ENCODE measurements around the gene PIP.
"Not testable (repeated sequence)": the region's sequence is repeated elsewhere in the genome, so short reads cannot be mapped to it uniquely, and the experiment has no call there.

The PIP gene, protein sequence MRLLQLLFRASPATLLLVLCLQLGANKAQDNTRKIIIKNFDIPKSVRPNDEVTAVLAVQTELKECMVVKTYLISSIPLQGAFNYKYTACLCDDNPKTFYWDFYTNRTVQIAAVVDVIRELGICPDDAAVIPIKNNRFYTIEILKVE

DNA sequence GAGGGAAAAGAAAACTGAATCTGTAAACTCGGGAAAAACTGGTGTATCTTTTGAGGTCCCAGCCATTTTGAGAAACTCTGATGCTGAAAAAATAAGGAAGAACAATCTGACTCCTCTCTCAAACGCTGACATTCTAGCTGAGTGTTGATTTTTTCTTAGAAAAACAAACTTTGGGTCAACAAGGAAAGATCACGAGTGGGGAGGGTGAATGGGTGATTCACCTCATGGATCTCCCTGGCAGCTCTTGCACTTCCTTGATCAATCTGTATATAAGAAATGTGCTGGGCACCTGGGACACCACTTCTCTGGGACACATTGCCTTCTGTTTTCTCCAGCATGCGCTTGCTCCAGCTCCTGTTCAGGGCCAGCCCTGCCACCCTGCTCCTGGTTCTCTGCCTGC lies at the start of gene PIP:
Gene PIP (plus strand): TSS at position 297 of the 400 bp plus-strand sequence. CDS start 40 bp downstream, at position 337.
- Histone ChIP-seq H3K27me3 (ENCODE audit: low read depth) (no peaks in the 10 kb centered on the region), H3K4me3 (no peak within 1 kb of the TSS), H3K4me1 (no peaks in the 10 kb centered on the region), H3K9me3 (no peaks in the 10 kb centered on the region), H3K36me3 (replicated peaks) (no peaks in the 10 kb centered on the region)
- no peak for DNase-seq (ENCODE audit: low spot score in 2 of 2)
- in situ Hi-C loops (cut with MboI; ENCODE audit: low sequenced_read_pairs): no loop called here

DNA sequence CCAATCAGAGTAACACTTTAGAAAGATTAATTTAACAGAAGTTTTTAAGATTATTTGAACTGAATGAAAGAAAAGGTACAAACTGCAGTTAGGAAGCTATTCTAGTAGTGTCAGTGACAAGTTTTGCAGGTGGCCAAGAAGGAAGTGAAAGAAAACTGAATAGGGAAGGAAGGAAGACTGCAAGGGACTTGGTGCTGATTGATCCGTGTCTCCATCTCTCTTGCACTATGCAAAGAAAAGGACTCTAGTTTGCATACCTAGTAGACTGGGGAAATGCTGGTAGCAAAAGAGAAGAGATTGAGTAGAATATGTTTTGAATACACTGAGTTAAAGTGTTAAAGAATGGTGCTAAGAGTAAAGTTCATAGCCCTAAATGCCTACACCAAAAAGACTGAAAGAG lies 46.8 kb upstream of the PIP start:
- H3K36me3 ChIP-seq (replicated peaks): no peaks in the 10 kb centered on the region
- H3K4me3 ChIP-seq: no peak overlapping the region
- in situ Hi-C loops (cut with MboI; ENCODE audit: low sequenced_read_pairs): no loop called here
- H3K9me3 ChIP-seq: no peaks in the 10 kb centered on the region
- no peak for DNase-seq (ENCODE audit: low spot score in 2 of 2)
- H3K4me1 ChIP-seq: no peaks in the 10 kb centered on the region
- H3K27me3 ChIP-seq (ENCODE audit: low read depth): no peaks in the 10 kb centered on the region

DNA sequence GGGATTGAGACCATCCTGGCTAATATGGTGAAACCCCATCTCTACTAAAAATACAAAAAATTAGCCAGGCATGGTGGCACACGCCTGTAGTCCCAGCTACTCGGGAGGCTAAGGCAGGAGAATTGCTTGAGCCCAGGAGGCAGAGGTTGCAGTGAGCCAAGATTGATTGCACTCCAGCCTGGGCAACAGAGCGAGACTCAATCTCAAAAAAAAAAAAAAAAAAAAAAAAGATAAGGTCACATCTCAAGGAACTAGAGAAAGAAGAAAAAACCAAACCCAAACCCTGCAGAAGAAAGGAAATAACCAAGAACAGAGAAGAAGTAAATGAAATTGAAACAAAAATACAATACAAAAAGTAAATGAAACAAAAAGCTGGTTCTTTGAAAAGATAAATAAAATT lies 46.3 kb upstream of the PIP start:
- in situ Hi-C loops (cut with MboI; ENCODE audit: low sequenced_read_pairs); H3K36me3 ChIP-seq (replicated peaks); DNase-seq (ENCODE audit: low spot score in 2 of 2); H3K27me3 ChIP-seq (ENCODE audit: low read depth); H3K9me3 ChIP-seq; H3K4me1 ChIP-seq; H3K4me3 ChIP-seq: not testable (repeated sequence)

DNA sequence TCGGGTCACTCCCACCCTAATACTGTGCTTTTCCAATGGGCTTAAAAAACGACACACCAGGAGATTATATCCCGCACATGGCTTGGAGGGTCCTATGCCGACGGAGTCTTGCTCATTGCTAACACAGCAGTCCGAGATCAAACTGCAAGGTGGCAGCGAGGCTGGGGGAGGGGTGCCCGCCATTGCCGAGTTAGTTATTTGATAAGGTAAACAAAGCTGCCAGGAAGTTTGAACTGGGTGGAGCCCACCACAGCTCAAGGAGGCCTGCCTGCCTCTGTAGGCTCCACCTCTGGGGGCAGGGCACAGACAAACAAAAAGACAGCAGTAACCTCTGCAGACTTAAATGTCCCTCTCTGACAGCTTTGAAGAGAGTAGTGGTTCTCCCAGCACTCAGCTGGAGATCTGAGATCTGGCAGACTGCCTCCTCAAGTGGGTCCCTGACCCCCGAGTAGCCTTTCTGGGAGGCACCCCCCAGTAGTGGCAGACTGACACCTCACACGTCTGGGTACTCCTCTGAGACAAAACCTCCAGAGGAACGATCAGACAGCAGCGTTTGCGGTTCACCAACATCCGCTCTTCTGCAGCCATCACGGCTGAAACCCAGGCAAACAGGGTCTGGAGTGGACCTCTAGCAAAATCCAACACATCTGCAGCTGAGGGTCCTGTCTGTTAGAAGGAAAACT lies 43.2 kb upstream of the PIP start:
- DNase-seq (ENCODE audit: low spot score in 2 of 2); H3K9me3 ChIP-seq; in situ Hi-C loops (cut with MboI; ENCODE audit: low sequenced_read_pairs); H3K27me3 ChIP-seq (ENCODE audit: low read depth); H3K4me1 ChIP-seq; H3K36me3 ChIP-seq (replicated peaks); H3K4me3 ChIP-seq: not testable (repeated sequence)

DNA sequence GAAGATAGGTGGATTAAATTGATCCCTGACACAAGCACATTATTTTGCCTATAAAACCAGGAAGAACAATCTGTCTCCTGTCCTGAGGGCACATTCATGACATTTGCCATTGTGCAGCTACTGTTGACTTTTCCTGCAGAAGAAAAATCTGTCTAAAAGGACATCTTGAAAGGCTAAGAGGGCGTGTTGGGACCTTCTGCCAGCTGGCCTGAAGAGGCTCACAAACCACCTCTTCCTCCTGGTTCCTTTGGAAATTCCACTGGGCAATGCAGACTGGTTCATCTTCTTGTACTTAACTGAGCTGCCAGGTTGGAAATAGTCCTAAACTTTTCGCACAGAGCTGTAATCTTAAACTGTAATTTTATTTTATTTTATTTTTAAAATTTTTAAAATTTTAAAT lies 35.7 kb upstream of the PIP start:
- Histone ChIP-seq H3K4me1 (no peaks in the 10 kb centered on the region), H3K4me3 (no peak overlapping the region), H3K36me3 (replicated peaks) (no peaks in the 10 kb centered on the region), H3K9me3 (no peaks in the 10 kb centered on the region), H3K27me3 (ENCODE audit: low read depth) (no peaks in the 10 kb centered on the region)
- in situ Hi-C loops (cut with MboI; ENCODE audit: low sequenced_read_pairs): no loop called here
- DNase-seq (ENCODE audit: low spot score in 2 of 2): no peak

DNA sequence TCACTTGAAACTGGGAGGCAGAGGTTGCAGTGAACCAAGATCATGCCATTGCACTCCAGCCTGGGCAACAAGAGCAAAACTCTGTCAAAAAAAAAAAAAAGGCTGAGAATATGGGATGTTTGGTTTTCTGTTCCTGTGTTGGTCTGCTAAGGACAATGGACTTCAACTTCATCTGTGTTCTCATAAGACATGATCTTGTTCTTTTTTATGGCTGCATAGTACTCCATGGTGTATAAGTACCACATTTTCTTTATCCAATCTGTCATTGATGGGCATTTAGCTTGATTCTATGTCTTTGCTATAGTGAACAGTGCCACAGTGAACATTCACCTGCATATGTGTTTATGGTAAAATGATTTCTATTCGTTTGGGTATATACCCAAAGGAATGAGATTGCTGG lies 32.3 kb upstream of the PIP start:
- H3K9me3 ChIP-seq; in situ Hi-C loops (cut with MboI; ENCODE audit: low sequenced_read_pairs): not testable (repeated sequence)

DNA sequence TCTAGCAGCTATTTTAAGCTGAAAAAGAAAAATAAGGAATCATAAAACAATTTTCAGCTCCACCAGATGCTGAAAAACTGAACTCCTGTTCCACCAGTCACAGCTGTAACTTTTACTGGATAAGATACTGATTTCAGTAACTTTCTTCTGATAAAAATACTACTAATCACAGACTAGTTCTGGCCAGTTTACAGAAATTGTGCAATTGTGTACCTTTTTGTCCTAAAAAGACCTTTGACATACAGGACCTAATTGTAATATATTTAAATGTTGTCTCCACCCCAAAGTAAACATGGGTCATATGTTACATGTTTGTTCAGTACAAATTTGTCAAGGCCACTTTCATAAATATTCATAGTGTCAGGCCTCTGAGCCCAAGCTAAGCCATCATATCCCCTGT lies 27.1 kb upstream of the PIP start:
- no peak for DNase-seq (ENCODE audit: low spot score in 2 of 2)
- Histone ChIP-seq H3K27me3 (ENCODE audit: low read depth) (0 out of 2 replicates have a peak, but pooled peaks cover 3% of the 10 kb centered on the region), H3K4me1 (no peaks in the 10 kb centered on the region), H3K9me3 (no peaks in the 10 kb centered on the region), H3K4me3 (no peak overlapping the region), H3K36me3 (replicated peaks) (no peaks in the 10 kb centered on the region)
- in situ Hi-C loops (cut with MboI; ENCODE audit: low sequenced_read_pairs): no loop called here

More for the DNA sequence above, 32.3 kb upstream of the PIP start:
- not testable (repeated sequence) for H3K27me3 ChIP-seq (ENCODE audit: low read depth); H3K36me3 ChIP-seq (replicated peaks); H3K4me1 ChIP-seq; DNase-seq (ENCODE audit: low spot score in 2 of 2); H3K4me3 ChIP-seq

DNA sequence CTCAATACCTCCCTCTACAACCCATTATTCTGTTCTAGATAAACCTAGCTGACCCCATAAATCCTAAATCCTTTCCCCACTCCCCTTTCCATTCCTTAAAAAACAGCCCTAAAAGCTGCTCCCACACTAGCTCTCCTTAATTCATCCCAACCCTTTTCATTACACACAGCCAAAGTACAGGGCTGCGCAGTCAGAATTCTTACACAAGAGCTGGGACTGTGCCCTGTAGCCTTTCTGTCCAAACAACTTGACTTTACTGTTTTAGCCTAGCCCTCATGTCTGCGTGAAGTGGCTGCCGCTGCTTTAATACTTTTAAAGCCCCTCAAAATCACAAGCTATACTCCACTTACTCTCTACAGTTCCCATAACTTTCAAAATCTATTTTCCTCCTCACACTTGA lies 23.9 kb upstream of the PIP start:
- DNase-seq (ENCODE audit: low spot score in 2 of 2); H3K27me3 ChIP-seq (ENCODE audit: low read depth); in situ Hi-C loops (cut with MboI; ENCODE audit: low sequenced_read_pairs); H3K9me3 ChIP-seq; H3K4me3 ChIP-seq; H3K4me1 ChIP-seq; H3K36me3 ChIP-seq (replicated peaks): not testable (repeated sequence)

DNA sequence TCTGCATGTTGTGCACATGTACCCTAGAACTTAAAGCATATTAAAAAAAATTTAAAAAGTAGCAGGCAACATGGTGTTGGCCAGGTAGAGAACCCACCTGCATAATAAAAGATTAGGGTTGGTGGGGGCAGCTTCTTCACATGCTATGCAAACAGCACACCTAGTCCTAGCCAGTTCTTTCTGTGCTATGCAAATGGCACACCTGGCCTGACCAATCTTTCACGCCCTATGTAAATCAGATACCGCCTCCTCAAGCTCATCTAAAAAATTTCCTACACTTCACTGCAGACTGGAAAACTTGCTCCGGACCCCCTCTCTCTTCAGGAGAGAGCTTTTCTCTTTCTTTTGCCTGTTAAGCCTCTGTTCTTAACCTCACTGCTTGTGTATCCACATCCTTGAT lies 14.5 kb upstream of the PIP start:
- Histone ChIP-seq H3K36me3 (replicated peaks) (no peaks in the 10 kb centered on the region), H3K27me3 (ENCODE audit: low read depth) (no peaks in the 10 kb centered on the region), H3K4me3 (no peak overlapping the region), H3K4me1 (no peaks in the 10 kb centered on the region), H3K9me3 (no peaks in the 10 kb centered on the region)
- in situ Hi-C loops (cut with MboI; ENCODE audit: low sequenced_read_pairs): no loop called here
- DNase-seq (ENCODE audit: low spot score in 2 of 2): no peak

DNA sequence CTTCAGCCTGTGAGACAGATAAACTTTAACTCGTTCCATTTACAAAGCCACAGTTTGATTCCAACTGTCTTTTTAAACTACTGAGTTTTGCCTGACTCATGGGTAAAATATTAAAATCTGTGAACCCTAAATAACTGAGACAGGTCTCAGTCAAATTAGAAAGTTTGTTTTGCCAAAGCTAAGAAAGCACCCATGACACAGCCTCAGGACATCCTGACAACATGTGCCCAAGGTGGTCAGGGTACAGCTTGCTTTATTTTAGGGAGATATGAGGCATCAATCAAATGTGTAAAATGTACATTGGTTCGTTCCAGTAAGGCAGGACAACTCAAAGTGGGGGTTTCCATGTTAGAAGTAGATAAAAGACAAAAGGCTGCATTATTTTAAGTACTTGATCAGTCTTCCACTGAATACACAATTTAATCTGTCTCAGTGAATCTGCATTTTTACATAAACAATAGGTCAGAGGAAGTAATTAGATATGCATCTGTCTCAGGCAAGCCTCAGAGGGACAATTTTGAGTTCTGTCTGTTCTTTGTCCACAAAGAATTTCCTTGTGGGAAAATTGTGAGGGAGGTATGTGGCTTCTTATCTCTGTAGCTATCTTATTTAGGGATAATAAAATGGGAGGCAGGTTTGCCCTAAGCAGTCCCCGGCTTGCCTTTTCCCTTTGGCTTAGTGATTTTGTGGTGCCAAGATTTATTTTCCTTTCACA lies 11.0 kb upstream of the PIP start:
- Histone ChIP-seq H3K4me1 (no peaks in the 10 kb centered on the region), H3K4me3 (no peak overlapping the region), H3K27me3 (ENCODE audit: low read depth) (no peaks in the 10 kb centered on the region), H3K9me3 (no peaks in the 10 kb centered on the region), H3K36me3 (replicated peaks) (no peaks in the 10 kb centered on the region)
- in situ Hi-C loops (cut with MboI; ENCODE audit: low sequenced_read_pairs): no loop called here
- no peak for DNase-seq (ENCODE audit: low spot score in 2 of 2)

DNA sequence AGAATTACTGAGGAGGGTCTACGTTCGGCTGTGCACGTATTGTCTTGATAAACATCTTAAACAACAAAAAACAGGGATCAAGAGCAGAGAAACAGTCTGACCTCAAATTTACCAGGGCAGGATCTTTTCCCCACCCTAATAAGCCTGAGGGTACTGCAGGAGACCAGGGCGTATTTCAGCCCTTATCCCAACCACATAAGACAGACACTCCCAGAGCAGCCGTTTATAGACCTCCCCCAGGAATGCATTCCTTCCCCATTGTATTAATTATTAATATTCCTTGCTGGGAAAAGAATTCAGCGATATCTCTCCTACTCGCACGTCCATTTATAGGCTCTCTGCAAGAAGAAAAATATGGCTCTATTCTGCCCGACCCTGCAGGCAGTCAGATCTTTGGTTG lies 8.6 kb upstream of the PIP start:
- in situ Hi-C loops (cut with MboI; ENCODE audit: low sequenced_read_pairs); DNase-seq (ENCODE audit: low spot score in 2 of 2); H3K27me3 ChIP-seq (ENCODE audit: low read depth); H3K4me1 ChIP-seq; H3K36me3 ChIP-seq (replicated peaks); H3K9me3 ChIP-seq; H3K4me3 ChIP-seq: not testable (repeated sequence)

DNA sequence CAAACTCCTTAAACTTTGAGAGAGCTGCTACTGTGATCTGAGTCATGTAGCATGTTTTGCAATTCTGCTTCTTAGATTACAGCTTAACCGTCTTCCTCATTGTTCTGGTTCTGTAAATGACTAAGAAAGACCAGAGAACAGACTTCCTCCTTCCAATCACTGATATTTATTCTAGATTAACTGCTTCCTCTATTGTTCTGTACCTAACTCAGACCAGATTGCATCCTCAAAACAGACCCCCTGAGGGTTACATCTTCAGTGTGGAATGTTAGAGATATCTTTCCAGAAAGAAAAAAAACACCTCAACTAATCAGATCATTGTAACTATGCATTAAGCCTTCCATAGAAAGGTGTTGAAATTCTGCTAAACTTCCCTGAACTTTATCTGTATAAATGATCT lies 5.7 kb upstream of the PIP start:
- DNase-seq (ENCODE audit: low spot score in 2 of 2): no peak
- no peaks in the 10 kb centered on the region for H3K9me3 ChIP-seq
- H3K4me3 ChIP-seq: no peak overlapping the region
- H3K4me1 ChIP-seq: no peaks in the 10 kb centered on the region
- no peaks in the 10 kb centered on the region for H3K27me3 ChIP-seq (ENCODE audit: low read depth)
- in situ Hi-C loops (cut with MboI; ENCODE audit: low sequenced_read_pairs): no loop called here
- H3K36me3 ChIP-seq (replicated peaks): no peaks in the 10 kb centered on the region

DNA sequence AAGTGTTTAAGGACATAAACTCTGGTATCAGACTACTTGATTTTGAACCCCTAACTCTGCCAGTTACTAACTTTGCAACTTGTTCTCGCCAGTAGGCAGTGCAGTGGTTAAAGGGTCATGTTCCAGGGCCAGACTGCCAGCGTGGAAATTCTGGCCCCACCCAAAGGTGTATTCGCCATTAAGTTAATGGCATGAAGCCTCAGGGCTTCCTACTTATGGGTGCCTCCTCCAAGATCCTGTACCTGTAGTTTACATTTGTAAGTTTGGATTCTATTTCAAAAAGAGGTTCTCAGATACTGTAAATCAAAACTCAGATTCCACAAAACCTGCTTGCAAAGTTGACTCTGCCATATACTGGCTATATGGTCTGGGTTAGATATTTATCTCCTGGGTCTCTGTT lies 2.8 kb upstream of the PIP start:
- in situ Hi-C loops (cut with MboI; ENCODE audit: low sequenced_read_pairs): no loop called here
- no peak for DNase-seq (ENCODE audit: low spot score in 2 of 2)
- H3K4me3 ChIP-seq: no peak overlapping the region
- H3K36me3 ChIP-seq (replicated peaks): no peaks in the 10 kb centered on the region
- H3K9me3 ChIP-seq: no peaks in the 10 kb centered on the region
- no peaks in the 10 kb centered on the region for H3K27me3 ChIP-seq (ENCODE audit: low read depth)
- H3K4me1 ChIP-seq: no peaks in the 10 kb centered on the region

DNA sequence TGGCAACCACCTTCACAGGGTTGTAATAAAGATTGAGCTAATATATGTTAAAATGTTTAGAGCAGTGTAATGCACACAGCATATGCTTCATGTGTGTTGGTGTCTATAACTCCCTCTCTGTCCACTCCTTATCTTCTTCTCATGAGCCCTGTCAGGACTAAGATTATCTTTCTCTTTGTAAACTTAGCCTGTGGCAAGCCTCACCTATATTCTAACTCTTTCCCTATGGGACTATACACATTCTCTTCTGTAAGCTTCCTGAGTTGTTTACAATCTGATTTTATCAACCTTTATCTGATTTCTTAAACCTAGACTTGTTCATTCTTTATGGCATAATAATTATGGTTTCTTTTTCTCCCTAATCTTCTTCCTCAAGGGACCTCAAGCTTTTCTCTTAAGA lies 2.4 kb upstream of the PIP start:
- Histone ChIP-seq H3K4me3 (no peak overlapping the region), H3K9me3 (no peaks in the 10 kb centered on the region), H3K27me3 (ENCODE audit: low read depth) (no peaks in the 10 kb centered on the region), H3K4me1 (no peaks in the 10 kb centered on the region), H3K36me3 (replicated peaks) (no peaks in the 10 kb centered on the region)
- no peak for DNase-seq (ENCODE audit: low spot score in 2 of 2)
- in situ Hi-C loops (cut with MboI; ENCODE audit: low sequenced_read_pairs): no loop called here

Measured in HAP-1 (cell line).